Peyer's patch (tissue), 4 donors: ENCODE results near the gene FAM89A.

Source experiments
- POLR2A ChIP-seq, 2 donors: fragments of 450-650 bp; IDR thresholded peaks; one replicate each; pipeline ENCODE4 v1.5.1; 2017; ENCODE audit warnings: antibody characterized with exemption in 2 of 2, mild to moderate bottlenecking in 2 of 2, moderate library complexity in 2 of 2
- TF ChIP-seq, protein P1 (sequence below), 6 experiments: fragments of 450-650 bp in 4 of 6; fragments of 200-600 bp in 2 of 6; sonication (generic) in 1 of 6; IDR thresholded peaks; one replicate each; pipeline ENCODE4 v1.5.1; 2017 to 2019; ENCODE audit warnings: antibody characterized with exemption in 6 of 6, mild to moderate bottlenecking in 3 of 6, moderate library complexity in 1 of 6

DNA sequence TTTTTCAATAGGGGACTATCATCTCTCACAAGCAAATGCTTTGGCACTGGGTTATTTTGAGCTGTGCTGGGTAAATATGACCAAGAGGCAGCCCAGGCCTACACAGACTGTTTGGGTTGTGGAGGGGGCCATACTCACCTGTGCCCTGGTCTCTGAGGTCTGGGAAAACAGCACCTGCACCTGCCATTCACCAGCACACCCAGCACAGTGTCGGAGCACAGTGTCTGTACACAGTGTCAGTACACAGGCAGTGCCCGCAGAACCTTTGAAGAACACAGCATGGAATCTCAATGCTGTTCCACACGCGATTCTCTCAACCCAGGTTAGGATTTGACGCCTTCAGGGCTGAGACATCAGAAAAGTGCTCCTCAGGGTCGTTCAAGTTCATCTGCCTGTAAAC, 35.0 kb upstream of the FAM89A start:
- TF ChIP-seq, protein P1, sequence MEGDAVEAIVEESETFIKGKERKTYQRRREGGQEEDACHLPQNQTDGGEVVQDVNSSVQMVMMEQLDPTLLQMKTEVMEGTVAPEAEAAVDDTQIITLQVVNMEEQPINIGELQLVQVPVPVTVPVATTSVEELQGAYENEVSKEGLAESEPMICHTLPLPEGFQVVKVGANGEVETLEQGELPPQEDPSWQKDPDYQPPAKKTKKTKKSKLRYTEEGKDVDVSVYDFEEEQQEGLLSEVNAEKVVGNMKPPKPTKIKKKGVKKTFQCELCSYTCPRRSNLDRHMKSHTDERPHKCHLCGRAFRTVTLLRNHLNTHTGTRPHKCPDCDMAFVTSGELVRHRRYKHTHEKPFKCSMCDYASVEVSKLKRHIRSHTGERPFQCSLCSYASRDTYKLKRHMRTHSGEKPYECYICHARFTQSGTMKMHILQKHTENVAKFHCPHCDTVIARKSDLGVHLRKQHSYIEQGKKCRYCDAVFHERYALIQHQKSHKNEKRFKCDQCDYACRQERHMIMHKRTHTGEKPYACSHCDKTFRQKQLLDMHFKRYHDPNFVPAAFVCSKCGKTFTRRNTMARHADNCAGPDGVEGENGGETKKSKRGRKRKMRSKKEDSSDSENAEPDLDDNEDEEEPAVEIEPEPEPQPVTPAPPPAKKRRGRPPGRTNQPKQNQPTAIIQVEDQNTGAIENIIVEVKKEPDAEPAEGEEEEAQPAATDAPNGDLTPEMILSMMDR (IDR thresholded peaks at IDR 0.05) = no peak
- no peak for TF ChIP-seq POLR2A (IDR thresholded peaks at IDR 0.05)
